Left renal pelvis (tissue), 4 donors: ENCODE measurements around the gene TMOD1. TPM values are rescaled to one million over a fixed set of nuclear protein-coding genes. Genes with fewer than 3 reads are reported as not detected.
A peak's percentile ranks its signal among the peaks of the same experiment; 100 is the strongest.
"Not testable (repeated sequence)": the region's sequence is repeated elsewhere in the genome, so short reads cannot be mapped to it uniquely, and the experiment has no call there.

ENCODE experiments used
- DNase-seq, 4 donors: peaks; one replicate each; pipeline ENCODE4 v3.0.0-alpha.2; 2013; ENCODE audit warnings: low read depth in 4 of 4, low spot score in 3 of 4
- polyA plus RNA-seq, 4 donors: library from polyadenylated mRNA; unstranded; fragments of 120-200 nt; gene quantifications; one replicate each; pipeline ENCODE4 v1.2.1, GENCODE V29; 2013; ENCODE audit not compliant: insufficient read length in 4 of 4

Gene TMOD1
- polyA plus RNA-seq, 4 donors = 1.6 to 10.0 (median 2.4) TPM

DNA sequence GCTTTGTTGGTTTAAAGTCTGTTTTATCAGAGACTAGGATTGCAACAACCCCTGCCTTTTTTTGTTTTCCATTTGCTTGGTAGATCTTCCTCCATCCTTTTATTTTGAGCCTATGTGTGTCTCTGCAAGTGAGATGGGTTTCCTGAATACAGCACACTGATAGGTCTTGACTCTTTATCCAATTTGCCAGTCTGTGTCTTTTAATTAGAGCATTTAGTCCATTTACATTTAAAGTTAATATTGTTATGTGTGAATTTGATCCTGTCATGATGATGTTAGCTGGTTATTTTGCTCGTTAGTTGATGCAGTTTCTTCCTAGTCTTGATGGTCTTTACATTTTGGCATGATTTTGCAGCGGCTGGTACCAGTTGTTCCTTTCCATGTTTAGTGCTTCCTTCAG lies 83.3 kb downstream of the TMOD1 start:
- DNase-seq = not testable (repeated sequence)

DNA sequence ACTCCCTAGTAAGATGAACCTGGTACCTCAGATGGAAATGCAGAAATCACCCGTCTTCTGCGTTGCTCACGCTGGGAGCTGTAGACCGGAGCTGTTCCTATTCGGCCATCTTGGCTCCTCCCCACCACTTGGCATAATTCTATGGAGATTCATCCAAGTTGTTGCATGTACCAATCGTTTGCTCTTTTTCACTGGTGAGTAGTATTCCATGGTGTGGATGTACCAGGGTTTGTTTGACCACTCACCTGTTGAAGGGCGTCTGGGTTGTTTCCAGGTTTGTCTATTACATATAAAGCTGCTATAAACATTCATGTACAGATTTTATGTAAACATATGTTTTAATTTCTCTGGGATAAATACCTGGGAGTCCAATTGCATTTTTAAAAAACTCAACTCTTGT lies 85.4 kb downstream of the TMOD1 start:
- DNase-seq = not testable (repeated sequence)

DNA sequence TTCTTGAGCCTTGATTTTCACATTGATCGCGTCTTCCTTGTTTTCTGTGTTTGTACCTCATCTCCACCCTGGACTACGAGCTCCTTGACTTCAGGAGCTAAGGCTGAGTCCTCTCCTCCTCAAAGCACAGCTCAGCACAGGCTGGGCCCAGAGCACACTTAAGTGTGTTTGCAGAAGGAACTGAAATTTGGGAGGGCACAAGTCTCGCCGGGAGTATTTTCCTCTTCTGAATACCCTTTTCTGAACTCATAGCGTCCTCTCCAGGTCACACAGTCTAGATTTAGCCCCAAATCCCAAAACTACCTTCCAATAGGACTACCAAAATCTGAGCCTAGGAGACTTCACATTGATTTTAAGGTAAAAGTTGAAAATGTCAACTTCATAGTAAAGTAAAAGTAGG lies 90.1 kb downstream of the TMOD1 start:
- no peak for DNase-seq

DNA sequence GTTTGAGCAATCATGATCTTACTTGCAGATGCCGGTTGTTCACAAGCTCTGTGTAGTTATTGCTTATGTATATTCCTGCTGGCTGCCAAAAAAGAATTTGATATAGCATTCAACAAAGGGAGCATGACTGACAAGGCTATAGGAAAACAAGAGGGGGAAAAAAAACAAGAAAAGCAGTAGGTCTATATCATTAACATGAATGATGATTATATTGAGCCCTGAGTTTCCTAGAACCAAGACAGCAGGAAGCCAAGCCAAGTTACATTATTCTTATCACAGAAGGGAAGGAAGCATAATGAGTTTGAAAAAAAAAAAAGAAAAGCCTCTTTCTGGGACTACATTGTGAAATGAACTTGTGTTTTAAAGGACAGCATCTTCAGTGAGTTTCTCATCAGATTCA lies 90.7 kb downstream of the TMOD1 start:
- DNase-seq = no peak

DNA sequence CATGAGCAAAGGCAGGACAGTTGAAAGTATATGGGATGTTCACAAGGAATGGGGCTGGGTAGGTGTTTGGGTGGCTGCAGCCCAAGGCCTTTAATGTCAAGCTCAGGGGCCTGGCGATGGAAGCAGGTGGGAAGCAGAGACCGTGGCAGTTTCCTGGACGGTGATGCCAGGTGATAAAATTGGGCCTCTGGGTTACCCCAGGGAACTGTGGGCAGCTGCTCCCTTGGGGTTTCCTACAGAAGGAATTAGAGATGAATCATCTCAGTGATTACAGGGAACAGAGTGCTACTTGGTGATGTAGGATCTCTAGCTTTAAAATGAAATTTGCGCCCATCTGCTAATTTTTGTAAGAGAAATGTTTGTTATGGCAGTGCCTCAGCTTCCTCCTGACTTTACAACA lies 92.5 kb downstream of the TMOD1 start:
- no peak for DNase-seq

DNA sequence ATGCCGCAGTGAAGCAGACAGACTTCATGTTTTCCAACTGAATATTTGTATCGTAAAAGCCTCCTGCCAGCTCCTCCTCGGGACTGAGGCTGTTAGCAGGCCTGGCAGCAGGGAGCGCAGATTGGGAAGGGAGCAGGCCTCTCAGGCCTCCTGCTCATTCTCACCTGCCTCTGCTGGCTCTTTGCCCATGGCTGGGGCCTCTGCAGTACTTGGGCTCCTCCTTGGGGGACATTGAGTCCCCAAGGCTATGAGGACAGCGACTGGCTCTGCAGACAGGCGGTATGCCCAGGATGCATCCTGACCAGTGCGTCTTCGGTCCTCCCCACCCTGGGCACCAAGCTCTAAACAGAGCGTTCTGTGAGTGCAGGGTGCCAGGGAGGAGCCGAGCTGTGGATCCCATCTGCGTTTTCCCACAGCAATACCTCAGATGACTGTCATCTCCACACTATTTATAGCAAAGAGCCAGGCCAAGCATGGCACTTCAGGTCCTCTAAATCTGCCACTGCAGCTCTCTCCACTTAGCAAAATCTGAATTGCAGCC lies 93.0 kb downstream of the TMOD1 start:
- DNase-seq = no peak

DNA sequence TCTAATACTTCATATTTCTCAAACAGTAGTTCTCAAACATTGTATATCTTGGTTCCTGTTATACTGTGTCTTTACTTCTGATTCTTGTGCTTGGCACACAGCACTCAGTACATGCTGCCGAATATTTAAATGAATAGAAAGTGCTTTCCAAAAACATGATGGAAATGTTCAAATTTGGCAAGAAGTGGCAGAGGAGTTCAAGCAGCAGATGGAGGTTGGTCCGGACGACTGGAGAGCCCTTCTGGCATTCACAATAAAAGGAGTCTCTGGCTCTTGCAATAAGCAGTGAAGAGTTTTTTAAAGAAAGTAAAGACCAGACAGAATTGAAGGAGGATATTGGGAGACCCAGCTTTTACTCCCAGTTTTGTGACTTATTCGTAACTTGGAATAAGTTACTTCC lies 95.4 kb downstream of the TMOD1 start:
- no peak for DNase-seq

DNA sequence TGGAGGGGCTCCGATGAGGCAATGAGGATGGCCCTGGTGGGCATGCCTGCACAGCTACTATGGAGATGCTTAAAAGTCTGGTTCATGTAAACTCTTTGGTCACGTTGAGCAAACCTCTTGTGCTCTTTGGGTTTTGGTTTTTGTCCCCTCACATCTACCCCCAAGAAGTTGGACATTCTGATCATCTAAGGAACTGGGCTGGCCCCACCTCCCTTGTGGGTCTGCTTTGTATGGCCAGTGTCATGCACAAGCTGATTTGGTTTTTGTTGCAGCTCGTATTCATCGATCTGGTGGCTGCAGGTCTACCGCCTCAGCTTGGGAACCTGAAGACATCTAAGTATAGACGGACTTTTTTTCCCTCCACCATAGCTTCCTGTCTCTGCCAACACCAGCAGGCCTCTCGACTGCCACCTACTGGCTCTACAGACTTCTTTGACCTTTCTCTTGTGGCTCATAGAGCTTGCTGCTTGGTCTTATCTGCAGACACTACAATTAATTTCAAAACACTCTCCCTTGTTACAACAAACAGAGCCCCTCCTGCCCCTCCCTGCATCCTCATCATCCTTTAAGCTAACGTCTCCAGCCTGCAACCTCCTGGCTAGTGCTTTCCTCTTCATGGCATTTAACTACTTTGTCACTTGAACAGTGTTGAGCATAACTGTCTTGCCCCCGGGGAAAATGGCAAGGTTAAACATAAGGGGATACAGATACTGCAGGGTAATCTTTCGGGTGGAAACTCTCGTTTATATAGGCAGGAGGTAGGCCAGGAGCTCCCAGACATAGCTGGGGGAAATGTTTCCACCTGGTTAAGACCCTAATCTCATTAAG lies 97.2 kb downstream of the TMOD1 start:
- DNase-seq = peak in 3 of 4 donors; percentile 46 to 64 (median 60)

DNA sequence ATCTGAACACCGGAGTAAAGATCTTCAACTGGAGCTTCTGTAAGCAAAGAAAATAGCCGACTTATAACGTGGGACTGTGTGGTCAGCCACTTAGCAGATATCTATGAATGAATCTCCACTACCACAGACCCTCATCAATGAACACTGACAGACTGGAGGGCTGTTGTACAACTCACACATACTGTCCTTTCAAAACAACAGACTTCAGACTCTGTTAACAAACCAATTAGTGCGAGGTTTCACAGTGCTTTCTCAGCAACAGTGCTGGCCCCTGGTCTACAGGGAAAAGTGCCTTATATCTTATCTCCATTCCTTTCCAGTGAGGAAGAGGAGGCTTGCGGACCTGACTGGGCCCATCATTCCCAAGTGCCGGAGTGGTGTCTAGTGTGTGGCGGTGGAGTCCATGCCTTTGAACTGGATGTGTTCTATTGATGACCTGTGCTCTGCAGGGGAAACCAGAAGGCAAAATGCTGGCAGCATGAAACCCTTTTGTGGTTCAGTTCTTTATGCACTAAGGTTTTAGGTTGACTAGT lies 97.9 kb downstream of the TMOD1 start:
- DNase-seq = no peak

DNA sequence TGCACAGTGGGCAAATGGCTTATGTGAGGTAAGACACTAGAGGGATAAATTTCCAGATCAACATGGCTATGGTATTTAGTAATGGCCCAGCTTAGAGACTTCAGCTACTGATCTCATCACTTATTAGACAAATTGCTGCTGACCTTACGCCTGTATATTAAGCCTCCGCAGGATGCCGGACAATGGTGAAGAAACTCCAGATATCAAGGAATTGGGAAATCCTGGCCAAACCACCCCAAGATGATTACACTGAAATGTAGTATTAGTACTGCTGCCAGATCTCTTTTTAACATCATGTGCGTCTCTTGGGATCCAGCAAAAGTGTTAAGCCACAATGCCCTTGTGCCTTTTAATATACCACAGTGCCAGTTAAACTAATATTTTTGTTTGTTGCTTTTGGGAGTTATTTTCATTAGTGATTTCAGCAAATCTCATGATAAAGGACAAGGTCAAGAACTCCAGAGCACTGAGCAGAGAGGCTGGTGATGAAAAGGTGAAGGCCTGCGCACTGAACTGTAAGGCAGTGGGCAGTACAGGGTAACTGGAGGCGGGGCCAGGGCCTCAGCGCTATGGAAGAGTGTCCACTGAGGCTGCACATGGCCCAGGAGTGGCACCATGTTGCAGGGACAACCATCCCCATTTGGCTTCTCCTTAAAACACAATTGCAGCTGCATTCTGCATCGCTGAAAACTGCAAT lies 99.2 kb downstream of the TMOD1 start:
- no peak for DNase-seq

DNA sequence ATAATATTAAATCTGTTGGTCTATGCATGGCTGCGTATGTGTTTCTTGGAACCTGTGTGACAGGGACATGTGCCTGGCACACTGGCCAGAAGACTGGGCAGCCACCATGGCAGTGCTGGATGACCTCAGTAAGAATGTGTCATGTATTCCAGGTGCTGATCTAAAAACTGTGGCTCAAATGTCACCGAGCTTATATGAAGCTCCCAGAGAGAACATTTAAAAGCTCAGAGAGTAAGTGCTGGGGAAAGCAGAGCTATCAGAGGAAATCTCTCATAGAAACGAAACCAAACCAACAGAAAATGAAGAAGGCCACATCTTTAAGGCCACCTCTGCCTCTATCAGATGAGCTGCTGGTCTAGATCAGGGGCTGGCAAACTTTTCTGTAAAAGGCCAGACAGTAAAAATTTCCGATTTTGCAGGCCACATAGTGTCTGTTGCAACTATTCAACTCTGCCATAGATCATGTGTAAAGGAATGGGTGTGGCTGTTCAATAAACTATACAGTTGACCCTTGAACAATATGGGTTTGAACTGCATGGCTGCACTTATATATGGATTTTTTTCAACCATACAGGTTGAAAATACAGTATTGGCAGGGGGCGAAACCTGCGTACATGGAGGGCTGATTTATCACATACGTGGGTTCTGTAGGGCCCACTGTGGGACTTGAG lies 99.9 kb downstream of the TMOD1 start:
- no peak for DNase-seq

DNA sequence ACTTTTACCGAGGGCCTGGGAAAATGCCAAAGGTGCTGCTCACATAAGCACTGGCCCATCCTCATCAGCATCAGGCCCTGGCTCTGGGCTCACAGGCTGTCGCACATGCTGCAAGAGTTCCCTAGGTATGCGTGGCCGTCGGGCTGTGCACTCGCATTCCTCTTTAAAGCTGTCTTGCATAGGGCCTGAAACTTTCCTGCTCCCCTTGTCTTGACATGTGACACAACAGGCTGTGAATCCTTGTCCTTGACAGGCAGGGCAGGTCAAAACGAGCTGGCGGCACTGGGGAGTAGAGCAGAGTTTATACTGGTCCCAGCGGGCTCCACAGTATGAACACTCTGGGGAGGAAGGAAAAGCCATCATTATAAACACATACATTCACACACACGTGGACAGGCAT lies 101.0 kb downstream of the TMOD1 start:
- DNase-seq = no peak

DNA sequence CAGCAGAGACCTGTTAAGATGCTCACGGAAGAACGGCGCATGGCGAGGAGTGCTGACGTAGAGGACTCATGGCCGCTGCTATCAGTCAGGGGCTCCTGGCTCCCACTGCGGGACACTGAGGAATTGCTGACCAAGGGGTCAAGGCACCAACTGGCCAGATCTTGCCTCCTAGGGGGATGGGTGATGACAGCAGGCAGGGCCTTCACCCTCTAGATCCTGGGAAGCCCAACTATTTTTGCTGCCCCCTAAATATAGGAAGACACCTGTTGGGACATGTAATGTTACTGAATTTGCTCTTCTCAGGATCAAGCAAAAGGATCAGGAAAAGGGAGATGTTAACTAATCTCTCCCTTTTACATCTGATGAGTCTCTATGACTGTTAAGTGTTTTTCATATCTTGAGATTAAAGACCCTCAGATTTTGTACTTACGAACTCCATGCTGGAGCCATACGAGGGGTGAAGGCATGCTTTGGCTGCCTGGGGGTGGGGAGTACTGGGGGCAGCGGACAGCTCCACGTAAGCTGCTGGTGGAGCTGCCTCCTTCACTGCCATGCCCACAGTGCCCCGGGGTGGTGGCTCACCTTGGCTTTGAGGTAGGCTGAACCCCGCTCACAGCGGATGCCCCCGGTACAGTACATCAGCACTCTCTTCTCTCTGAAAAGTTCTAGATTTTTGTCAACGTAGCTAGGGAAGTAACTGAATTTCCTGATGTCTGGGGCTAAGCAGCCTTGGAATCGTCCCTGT lies 103.6 kb downstream of the TMOD1 start:
- DNase-seq = no peak

DNA sequence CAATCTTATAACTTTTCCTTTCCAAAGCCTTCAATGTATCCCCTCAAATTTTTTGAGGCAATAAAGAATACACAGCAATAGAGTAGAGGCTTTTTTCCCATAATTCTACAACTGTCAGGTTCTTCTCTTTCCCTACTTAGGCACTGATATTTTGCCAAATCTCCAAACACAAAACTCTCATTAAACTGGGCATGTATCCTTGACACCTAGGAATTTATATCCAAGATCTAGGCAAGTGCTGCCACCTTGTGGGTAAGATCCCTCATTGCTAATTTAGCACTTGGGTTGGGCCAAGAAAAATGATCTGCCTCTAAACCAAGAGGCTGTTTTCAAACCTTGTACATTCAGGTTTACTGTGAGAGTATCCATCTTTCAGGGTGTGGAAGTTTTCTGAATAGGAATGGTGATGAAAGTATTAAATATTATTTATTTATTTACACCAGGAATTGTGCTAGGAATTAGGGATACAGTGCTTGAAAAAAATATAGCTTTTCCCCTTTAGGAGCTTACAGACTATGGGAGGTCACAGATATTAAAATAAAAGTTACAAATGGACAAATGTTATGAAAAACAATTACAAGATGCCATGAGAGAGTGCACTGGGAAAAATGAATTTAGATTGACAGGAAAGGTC lies 114.1 kb downstream of the TMOD1 start:
- DNase-seq = peak in 2 of 4 donors; percentile 32 to 33

DNA sequence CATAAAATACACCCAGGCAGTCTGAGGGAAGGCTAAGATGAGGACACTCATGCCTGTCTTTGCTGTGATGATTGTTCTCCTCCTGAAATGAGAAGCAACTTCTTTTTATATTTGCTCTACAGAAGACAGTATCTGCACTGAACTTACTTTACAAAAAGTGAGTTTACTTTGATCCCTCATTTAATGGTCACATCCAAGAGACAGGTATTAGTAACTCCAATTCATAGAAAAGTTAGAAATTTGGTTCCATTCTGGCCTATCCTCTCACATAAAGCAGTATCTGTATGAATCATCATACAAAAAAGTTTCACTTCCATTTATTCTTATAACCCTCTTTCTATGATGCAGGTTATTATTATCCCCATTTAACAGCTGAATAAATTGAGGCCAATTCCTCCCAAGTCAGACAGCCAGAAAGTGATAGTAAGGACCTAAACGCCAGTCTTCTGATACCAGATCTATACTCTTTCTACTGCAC lies 116.5 kb downstream of the TMOD1 start:
- no peak for DNase-seq

DNA sequence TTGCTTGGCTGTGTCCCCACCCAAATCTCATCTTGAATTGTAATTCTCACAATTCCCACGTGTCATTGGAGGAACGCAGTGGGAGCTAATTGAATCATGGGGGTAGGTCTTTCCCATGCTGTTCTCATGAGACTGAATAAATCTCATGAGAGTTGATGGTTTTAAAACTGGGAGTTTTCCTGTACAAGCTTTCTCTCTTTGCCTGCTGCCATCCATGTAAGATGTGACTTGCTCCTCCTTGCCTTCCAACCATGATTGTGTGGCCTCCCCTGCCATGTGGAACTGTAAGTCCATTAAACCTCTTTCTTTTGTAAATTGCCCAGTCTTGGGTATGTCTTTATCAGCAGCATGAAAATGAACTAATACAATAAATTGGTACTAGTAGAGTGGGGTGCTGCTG lies 118.6 kb downstream of the TMOD1 start:
- not testable (repeated sequence) for DNase-seq

DNA sequence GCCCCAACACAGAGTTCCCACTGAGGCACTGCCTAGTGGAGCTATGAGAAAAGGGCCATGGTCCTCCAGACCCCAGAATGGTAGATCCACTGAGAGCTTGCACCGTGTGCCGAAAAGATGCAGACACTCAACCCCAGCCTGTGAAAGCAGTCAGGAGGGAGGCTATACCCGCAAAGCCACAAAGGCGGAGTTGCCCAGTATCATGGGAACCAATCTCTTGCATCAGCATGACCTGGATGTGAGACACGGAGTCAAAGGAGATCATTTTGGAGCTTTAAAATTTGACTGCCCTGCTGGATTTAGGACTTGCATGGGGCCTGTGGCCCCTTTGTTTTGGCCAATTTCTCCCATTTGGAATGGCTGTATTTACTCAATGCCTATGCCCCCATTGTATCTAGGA lies 121.0 kb downstream of the TMOD1 start:
- DNase-seq = not testable (repeated sequence)

DNA sequence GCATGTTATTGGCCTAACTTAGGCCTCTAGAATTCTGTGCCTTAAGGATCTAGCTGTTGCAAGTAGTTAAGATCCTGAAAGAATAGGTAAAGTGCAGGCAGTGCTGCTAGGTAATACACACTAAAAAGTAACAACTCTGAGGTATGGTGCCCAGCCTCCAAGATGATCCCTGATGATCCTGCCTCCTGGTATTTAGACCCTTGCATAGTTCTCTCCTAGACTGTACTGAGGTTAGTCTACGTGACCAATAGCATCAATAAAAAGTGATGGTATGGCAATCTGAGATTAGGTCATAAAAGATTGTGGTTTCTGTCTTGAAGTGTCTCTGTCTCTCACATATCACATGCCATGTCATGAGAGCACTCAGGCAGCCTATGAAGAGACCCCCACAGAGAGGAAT lies 122.5 kb downstream of the TMOD1 start:
- no peak for DNase-seq

DNA sequence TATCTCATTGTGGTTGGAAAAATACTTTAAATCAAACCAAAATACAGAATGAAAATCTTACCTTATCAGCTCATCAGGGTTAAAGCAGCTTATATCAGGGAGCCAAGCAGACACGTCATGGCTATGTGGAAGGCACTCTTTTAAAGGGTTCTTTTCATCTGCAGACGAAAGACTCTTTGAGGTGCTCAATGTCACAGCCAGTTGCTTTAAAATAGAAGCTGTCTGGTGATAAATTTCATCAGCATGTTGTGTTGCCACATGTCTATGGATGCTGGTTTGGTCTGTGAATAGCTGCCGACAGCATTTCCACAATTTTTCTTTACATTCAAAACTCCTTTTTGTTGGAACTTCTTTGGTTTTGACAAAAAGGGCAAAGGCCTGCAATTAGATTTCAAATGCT lies 124.2 kb downstream of the TMOD1 start:
- no peak for DNase-seq

DNA sequence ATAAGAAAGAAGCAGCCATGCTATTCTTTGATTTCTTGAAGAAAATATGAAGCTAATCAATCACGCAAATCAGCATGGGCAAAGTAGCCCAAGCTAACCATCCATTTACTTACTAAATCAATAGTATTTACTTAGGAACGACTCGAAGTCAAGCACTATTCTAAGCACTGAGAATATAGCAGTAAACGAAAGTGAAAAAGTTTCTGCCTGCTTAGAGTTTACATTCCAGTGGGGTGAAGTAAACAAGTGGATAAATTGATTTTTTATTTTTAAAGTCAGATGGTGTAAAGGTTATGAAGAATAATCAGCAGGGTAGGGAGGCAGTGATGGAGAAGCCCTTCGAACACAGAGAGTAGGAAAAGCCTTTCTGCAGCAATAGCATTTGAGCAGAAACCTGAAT lies 126.2 kb downstream of the TMOD1 start:
- no peak for DNase-seq
